Skeletal muscle tissue (tissue), 4 donors: ENCODE data around the gene DUOX1. TPM values are rescaled to one million over a fixed set of nuclear protein-coding genes. Genes with fewer than 3 reads are reported as not detected.
"Not testable (repeated sequence)": the region's sequence is repeated elsewhere in the genome, so short reads cannot be mapped to it uniquely, and the experiment has no call there.

Experiments used
- H3K27ac ChIP-seq: one replicate; pipeline ENCODE4 v1.7.0; 2013; ENCODE audit warnings: mild to moderate bottlenecking, low read depth, low read length, inconsistent platforms
- H3K27me3 ChIP-seq, 3 donors: one replicate each; pipeline ENCODE4 v1.7.0; 2013; ENCODE audit warnings: low read length in 3 of 3; ENCODE audit not compliant: control insufficient read depth in 3 of 3, insufficient read depth in 3 of 3
- H3K36me3 ChIP-seq, 3 donors: one replicate each; pipeline ENCODE4 v1.7.0; 2013; ENCODE audit warnings: low read length in 3 of 3; ENCODE audit not compliant: control insufficient read depth in 3 of 3, insufficient read depth in 3 of 3
- H3K4me1 ChIP-seq, 3 donors: one replicate each; pipeline ENCODE4 v1.7.0; 2013; ENCODE audit warnings: low read length in 3 of 3, mild to moderate bottlenecking in 3 of 3; ENCODE audit not compliant: control insufficient read depth in 3 of 3, insufficient read depth in 3 of 3
- H3K4me3 ChIP-seq, 3 donors: one replicate each; pipeline ENCODE4 v1.7.0; 2013; ENCODE audit warnings: low read length in 3 of 3
- H3K9ac ChIP-seq, 3 donors: one replicate each; pipeline ENCODE4 v1.7.0; 2013; ENCODE audit warnings: low read length in 3 of 3, mild to moderate bottlenecking in 3 of 3, moderate library complexity in 2 of 3, low read depth in 1 of 3
- H3K9me3 ChIP-seq, 3 donors: one replicate each; pipeline ENCODE4 v1.7.0; 2013; ENCODE audit warnings: low read length in 3 of 3; ENCODE audit not compliant: control insufficient read depth in 3 of 3
- total RNA-seq: library from RNA; depleted of rRNA; stranded (reverse); fragments of >200 nt; gene quantifications from one replicate; pipeline ENCODE4 v1.2.3, GENCODE V29; 2014
- donor health status: Osteomylitis.

DUOX1 gene
- total RNA-seq, 1 donor from 2014 or later = under 0.01 TPM

DNA sequence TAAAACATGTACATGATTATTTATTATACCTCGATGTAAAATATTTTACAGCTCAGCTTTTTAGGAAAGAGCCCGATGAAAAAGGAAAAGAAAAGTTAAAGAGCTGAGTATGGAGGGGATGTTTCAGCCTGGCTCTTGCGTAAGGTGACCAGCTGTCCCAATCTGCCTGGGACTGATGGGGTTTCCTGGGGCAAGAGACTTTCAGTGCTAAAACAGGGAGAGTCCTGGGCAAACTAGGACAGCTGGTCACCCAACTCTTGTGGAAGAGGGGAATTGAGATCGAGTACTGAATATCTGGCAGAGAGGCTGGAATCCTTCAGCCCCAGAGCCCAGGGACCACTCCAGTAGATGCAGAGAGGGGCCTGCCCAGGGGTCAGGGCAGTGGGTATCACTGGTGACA is 36.8 kb upstream of the DUOX1 start:
- peaks cover 0 to 2% (median 0%) of the 10 kb centered on the region in 3 donors for H3K27me3 ChIP-seq
- H3K9me3 ChIP-seq = no peaks in the 10 kb centered on the region
- H3K36me3 ChIP-seq = no peaks in the 10 kb centered on the region

DNA sequence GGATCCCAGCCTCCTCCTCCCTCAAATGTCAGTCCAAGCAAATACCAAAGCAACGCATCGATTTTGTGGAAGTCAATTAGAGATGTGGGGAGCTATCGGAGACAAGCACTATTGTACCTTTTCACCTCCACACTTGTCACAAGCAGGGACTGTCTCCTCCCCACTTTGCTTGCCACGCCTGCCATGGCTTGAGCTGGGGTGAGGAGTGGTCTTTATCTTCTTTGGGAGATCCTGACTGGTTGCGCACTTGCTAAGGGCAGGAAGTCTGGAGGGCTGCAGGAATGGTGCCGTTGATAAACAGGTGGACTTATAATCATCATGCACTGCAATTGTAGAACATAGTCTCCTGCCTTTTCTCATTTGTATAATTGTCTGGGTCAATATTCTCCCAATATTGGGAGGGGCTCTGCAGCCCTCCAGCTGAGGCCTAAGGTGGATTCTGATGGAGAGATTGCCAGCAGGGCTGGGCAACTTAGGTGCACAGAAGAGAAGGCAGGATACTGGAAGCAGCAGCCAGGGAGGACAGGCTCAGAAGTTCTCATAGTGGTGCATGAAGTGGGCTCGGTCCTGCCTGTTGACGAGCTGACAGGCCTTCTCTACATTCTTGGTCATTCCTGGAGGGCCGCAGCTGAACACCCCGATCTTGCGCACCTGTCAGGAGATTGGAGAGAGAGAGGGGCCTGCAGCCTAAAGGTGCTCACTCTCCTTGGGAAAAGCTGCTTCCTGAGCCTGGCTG is 36.0 kb upstream of the DUOX1 start:
- Histone ChIP-seq H3K9ac (no peak overlapping the region), H3K9me3 (no peaks in the 10 kb centered on the region), H3K36me3 (no peaks in the 10 kb centered on the region), H3K4me1 (peaks cover 0 to 3% (median 0%) of the 10 kb centered on the region in 3 donors), H3K27ac (no peak overlapping the region), H3K27me3 (peaks cover 0 to 2% (median 0%) of the 10 kb centered on the region in 3 donors), H3K4me3 (no peak overlapping the region)

More for the DNA sequence above, 36.8 kb upstream of the DUOX1 start:
- no peak overlapping the region for H3K4me3 ChIP-seq
- peaks cover 0 to 3% (median 0%) of the 10 kb centered on the region in 3 donors for H3K4me1 ChIP-seq
- no peak overlapping the region for H3K9ac ChIP-seq
- H3K27ac ChIP-seq = no peak overlapping the region

DNA sequence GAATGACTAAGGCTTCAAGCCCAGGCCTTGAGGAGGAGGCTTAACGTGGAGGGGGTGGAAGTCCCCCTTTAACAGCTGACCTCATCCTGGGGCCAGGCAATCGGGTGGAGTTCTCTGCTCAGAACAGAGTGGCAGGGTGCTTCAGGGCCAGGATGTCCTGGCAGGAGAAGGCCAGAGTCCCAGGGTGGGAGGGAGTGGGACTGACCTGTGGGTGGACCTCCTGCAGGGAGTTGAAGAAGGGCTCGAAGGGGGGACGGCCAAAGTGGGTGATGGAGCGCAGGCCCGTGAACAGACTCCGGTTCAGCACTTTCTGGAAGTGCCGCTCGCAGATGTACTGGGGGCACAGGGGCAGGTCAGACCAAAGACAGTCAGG is 35.5 kb upstream of the DUOX1 start:
- Histone ChIP-seq H3K27ac (no peak overlapping the region), H3K9me3 (no peaks in the 10 kb centered on the region), H3K36me3 (no peaks in the 10 kb centered on the region), H3K9ac (no peak overlapping the region), H3K4me1 (peaks cover 0 to 3% (median 0%) of the 10 kb centered on the region in 3 donors), H3K4me3 (no peak overlapping the region), H3K27me3 (peaks cover 0 to 2% (median 0%) of the 10 kb centered on the region in 3 donors)

DNA sequence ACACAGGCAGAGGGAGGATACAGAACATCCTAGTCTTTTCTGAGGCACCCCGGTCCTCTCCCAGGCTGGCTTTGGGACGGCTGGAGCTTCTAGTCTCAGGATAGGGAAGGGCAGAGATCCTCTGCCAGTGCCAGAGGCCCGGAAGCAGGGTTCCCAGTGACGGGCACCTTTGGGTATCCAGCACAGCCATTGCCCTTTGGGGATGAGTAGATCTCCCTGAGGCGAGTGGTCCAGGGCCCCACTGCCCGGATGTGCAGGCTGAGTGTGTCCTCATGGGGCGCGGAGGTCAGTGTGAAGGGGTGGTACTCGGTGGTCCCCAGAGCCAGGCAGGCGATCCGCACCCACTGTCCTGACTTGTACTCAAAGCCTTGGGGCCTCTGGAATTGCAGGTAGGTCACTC is 34.1 kb upstream of the DUOX1 start:
- Histone ChIP-seq H3K27me3 (peaks cover 0 to 4% (median 2%) of the 10 kb centered on the region in 3 donors), H3K9ac (no peak overlapping the region), H3K36me3 (no peaks in the 10 kb centered on the region), H3K4me3 (no peak overlapping the region), H3K9me3 (no peaks in the 10 kb centered on the region), H3K4me1 (peaks cover 0 to 3% (median 0%) of the 10 kb centered on the region in 3 donors), H3K27ac (no peak overlapping the region)

DNA sequence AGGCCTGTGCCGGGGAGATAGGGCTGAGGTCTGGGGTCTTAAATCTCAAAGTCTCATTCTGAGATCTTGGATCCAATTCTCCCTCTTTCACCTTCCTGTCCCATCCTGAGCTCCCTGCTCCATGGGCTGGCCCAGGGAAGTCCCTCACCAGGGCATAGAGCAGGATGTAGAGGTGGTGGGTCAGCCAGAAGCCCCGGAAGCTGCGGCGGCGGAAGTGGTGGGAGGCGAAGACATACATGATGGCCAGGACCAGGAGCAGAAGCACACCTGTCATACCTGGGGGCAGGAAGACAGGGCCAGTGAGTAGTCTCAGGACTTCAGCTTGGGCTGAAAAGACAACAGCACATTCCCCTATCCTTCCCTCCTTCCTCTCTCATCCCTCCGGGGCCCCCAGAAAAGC is 32.3 kb upstream of the DUOX1 start:
- Histone ChIP-seq H3K9ac (no peak overlapping the region), H3K27me3 (peaks cover 3 to 4% (median 4%) of the 10 kb centered on the region in 3 donors), H3K9me3 (no peaks in the 10 kb centered on the region), H3K4me3 (no peak overlapping the region), H3K27ac (no peak overlapping the region), H3K4me1 (no peaks in the 10 kb centered on the region), H3K36me3 (no peaks in the 10 kb centered on the region)

DNA sequence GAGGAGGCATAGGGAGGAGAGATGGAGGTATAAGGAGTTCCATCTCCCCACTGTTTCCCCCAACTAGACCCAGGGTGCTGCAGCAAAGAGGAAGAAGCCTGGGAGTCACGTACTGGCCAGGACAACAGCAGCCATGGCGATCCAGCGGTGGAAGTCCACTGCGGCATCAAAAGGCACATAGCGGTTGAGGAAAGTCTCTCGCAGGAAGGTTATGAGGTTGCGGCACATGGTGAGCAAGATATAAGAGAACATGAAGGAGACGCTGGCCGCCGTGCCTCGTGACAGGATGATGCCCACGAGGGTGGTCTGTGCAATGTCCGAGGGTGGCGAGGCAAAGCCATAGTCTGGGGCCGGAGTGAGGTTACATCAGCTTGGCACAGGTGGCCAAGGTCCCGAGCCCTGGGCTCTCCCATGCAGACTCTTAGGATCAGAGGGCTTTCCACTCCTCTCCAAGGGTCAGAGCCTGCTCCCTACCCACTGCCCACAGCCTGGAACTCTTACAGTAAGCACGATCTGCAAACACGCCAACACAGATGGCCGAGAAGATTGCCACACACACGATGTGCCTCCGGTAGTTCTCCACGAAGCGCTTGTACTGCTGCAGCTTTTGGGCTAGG is 30.1 kb upstream of the DUOX1 start:
- Histone ChIP-seq H3K4me1 (no peaks in the 10 kb centered on the region), H3K27ac (no peak overlapping the region), H3K36me3 (no peaks in the 10 kb centered on the region), H3K4me3 (no peak overlapping the region), H3K9me3 (no peaks in the 10 kb centered on the region), H3K27me3 (peaks cover 4% of the 10 kb centered on the region in 3 donors), H3K9ac (no peak overlapping the region)

DNA sequence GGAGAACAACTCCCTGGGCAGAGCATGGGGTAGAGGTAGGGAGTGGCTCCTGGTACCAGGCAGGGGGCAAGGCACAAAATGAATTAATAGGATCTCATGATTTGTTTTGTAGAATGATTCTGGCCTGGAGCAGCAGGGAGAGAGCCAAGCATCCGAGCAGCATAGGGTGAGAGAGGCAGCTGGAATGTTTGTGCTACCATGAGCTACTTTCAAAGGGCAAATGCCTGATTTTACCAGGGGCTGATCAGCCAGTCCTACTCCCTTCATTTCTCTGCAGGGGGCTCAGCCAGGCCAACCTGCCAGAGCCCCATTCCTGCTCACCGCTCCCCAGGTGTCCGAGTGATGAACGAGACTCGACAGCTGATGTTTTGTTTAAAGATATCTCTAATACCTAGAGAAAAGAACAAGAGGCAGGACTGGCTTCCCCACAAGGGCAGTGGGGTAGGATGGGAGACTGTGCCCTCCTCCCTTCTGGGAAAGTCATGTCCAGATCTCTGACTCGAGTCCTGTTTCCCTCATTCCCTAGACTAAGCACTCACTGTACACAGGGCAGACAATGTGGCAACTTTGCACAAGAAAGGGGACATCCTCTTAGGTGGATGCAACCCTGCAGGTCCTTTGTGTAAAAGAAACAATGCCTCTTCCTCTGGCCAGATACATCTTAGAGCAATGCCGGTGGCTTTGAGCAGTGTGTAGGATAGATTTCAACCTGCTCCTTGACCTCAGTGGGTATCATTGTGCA is 28.7 kb upstream of the DUOX1 start:
- Histone ChIP-seq H3K4me1 (no peaks in the 10 kb centered on the region), H3K9me3 (no peaks in the 10 kb centered on the region), H3K9ac (no peak overlapping the region), H3K27me3 (peaks cover 4% of the 10 kb centered on the region in 3 donors), H3K4me3 (no peak overlapping the region), H3K36me3 (no peaks in the 10 kb centered on the region), H3K27ac (no peak overlapping the region)

DNA sequence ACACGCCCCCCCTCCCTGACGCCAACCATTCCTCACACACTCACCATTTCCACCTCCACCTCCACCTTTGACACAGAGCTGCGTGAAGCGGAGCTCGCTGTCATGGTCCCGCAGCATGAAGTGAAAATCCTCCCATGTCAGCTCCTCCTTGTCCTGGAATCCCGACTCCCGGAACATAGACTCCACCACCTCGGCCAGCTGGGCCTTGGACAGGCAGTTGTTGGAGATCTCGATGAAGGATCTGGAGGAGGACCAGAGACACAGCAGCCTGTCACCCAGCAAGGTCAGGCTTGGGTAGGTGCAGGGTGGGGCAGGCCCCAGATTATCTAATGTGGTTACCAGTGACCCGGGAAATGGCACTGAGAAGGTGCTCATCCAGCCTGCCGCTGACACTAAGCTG is 28.0 kb upstream of the DUOX1 start:
- Histone ChIP-seq H3K27me3 (peaks cover 4% of the 10 kb centered on the region in 3 donors), H3K4me1 (no peaks in the 10 kb centered on the region), H3K4me3 (no peak overlapping the region), H3K9ac (no peak overlapping the region), H3K9me3 (no peaks in the 10 kb centered on the region), H3K36me3 (no peaks in the 10 kb centered on the region), H3K27ac (no peak overlapping the region)

DNA sequence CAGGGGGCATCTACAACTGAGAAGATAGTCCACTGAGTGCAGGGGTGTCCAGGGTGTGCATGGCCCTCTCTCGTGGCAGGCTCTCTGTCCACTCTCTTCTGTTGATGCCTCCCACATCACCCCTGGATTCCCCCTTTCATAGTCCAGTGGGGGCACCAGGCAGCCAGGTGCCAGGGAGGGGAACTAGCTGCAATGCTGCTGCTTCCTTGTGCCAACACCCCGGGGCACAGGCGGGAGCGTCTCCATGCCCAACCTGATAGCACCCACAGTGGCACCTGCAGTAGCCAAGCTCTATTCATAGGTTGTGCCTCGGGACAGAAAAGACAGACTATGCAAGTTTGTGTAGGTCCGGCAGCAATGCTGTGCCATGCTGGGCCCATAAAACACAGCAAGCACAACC is 27.6 kb upstream of the DUOX1 start:
- Histone ChIP-seq H3K9me3 (no peaks in the 10 kb centered on the region), H3K27me3 (peaks cover 4% of the 10 kb centered on the region in 3 donors), H3K4me1 (no peaks in the 10 kb centered on the region), H3K27ac (no peak overlapping the region), H3K9ac (no peak overlapping the region), H3K4me3 (no peak overlapping the region), H3K36me3 (no peaks in the 10 kb centered on the region)

DNA sequence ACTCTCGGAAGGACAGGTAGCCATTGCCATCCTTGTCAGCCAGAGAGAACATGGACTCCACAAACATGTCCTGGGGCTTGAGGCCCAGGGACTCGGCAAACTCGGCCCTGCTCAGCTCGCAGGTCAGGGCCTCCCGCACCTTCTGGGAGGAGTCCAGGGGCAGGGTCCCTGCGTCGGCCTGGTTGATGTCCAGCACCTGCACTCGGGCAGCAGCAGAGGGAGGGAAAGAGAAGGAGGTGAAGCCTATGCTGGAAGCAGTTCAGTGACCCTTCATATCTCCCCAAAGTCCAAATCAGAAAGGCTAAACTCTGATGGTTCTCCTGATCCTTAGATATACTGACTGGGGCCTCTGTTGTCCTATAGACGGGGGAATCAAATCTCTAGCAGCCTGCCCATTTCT is 25.6 kb upstream of the DUOX1 start:
- peaks cover 15 to 16% (median 15%) of the 10 kb centered on the region in 3 donors for H3K27me3 ChIP-seq
- not testable (repeated sequence) for H3K4me3 ChIP-seq, H3K9me3 ChIP-seq, H3K27ac ChIP-seq, H3K4me1 ChIP-seq, H3K36me3 ChIP-seq, H3K9ac ChIP-seq
